H9 (cell line): ENCODE data around the gene DENND1C. TPM values are rescaled to one million over a fixed set of nuclear protein-coding genes. Genes with fewer than 3 reads are reported as not detected.

ENCODE experiments used
- DNase-seq: peaks from one replicate; pipeline ENCODE4 v3.0.0-alpha.2; 2017
- H2AFZ ChIP-seq: one replicate; pipeline ENCODE4 v1.6.1; 2013; ENCODE audit warnings: mild to moderate bottlenecking, low read length, control low read depth, moderate library complexity
- H2AK5ac ChIP-seq: 2 replicates; pipeline ENCODE4 v1.6.1; 2013; ENCODE audit warnings: low read length, control low read depth, mixed read lengths; ENCODE audit not compliant: insufficient read length
- H2BK120ac ChIP-seq: one replicate; pipeline ENCODE4 v1.6.1; 2013; ENCODE audit warnings: low read depth, mild to moderate bottlenecking, low read length, control low read depth, inconsistent platforms; ENCODE audit not compliant: poor library complexity, severe bottlenecking
- H2BK12ac ChIP-seq: 2 replicates; pipeline ENCODE4 v1.6.1; 2013; ENCODE audit warnings: low read length, control low read depth, mixed read lengths, low read depth; ENCODE audit not compliant: insufficient read length
- H2BK15ac ChIP-seq: 2 replicates; pipeline ENCODE4 v1.6.1; 2013; ENCODE audit warnings: low read depth, low read length, control low read depth
- H2BK20ac ChIP-seq: one replicate; pipeline ENCODE4 v1.6.1; 2013; ENCODE audit warnings: low read depth, mild to moderate bottlenecking, low read length, control low read depth, inconsistent platforms; ENCODE audit not compliant: poor library complexity, severe bottlenecking
- H2BK5ac ChIP-seq: 2 replicates; pipeline ENCODE4 v1.6.1; 2013; ENCODE audit warnings: low read length, control low read depth, mixed read lengths; ENCODE audit not compliant: insufficient read length
- H3K14ac ChIP-seq: 2 replicates; pipeline ENCODE4 v1.6.1; 2013; ENCODE audit warnings: low read length, control low read depth; ENCODE audit not compliant: insufficient read depth
- H3K18ac ChIP-seq: 2 replicates; pipeline ENCODE4 v1.6.1; 2013; ENCODE audit warnings: low read depth, mild to moderate bottlenecking, mixed read lengths, low read length, control low read depth; ENCODE audit not compliant: insufficient read length
- H3K23ac ChIP-seq: 2 replicates; pipeline ENCODE4 v1.6.1; 2013; ENCODE audit warnings: low read length, control low read depth, mixed read lengths, low read depth; ENCODE audit not compliant: insufficient read length
- H3K23me2 ChIP-seq: 2 replicates; pipeline ENCODE4 v1.6.1; 2013; ENCODE audit warnings: low read depth, mild to moderate bottlenecking, mixed read lengths, low read length, control low read depth; ENCODE audit not compliant: insufficient read length, poor library complexity, severe bottlenecking
- H3K27ac ChIP-seq: 2 replicates; pipeline ENCODE4 v1.5.1; 2013; ENCODE audit warnings: low read length, control low read depth, mixed read lengths, low read depth; ENCODE audit not compliant: insufficient read length
- H3K27me3 ChIP-seq: 2 replicates; pipeline ENCODE4 v1.6.1; 2013; ENCODE audit warnings: low read length, control low read depth, inconsistent platforms; ENCODE audit not compliant: insufficient read depth
- H3K4ac ChIP-seq: 2 replicates; pipeline ENCODE4 v1.6.1; 2013; ENCODE audit warnings: low read depth, mild to moderate bottlenecking, control low read depth, inconsistent platforms, low read length, moderate library complexity
- H3K4me1 ChIP-seq: 2 replicates; pipeline ENCODE4 v1.6.1; 2013; ENCODE audit warnings: low read length, control low read depth, inconsistent platforms; ENCODE audit not compliant: insufficient read depth
- H3K4me2 ChIP-seq: 2 replicates; pipeline ENCODE4 v1.6.1; 2013; ENCODE audit warnings: low read length, control low read depth, mixed read lengths; ENCODE audit not compliant: insufficient read length, insufficient read depth
- H3K56ac ChIP-seq: 2 replicates; pipeline ENCODE4 v1.6.1; 2013; ENCODE audit warnings: low read depth, mild to moderate bottlenecking, mixed read lengths, low read length, control low read depth; ENCODE audit not compliant: insufficient read length
- H3K79me1 ChIP-seq: 2 replicates; pipeline ENCODE4 v1.6.1; 2013; ENCODE audit warnings: low read depth, mild to moderate bottlenecking, moderate library complexity, low read length, control low read depth, inconsistent platforms; ENCODE audit not compliant: insufficient read depth, poor library complexity, severe bottlenecking
- H3K79me2 ChIP-seq: 2 replicates; pipeline ENCODE4 v1.6.1; 2013; ENCODE audit warnings: low read length, control low read depth, inconsistent platforms; ENCODE audit not compliant: insufficient read depth
- H3K9ac ChIP-seq: 2 replicates; pipeline ENCODE4 v1.6.1; 2013; ENCODE audit warnings: low read length, control low read depth, mixed read lengths; ENCODE audit not compliant: insufficient read length; ENCODE audit errors: extremely low read depth
- H3K9me3 ChIP-seq: one replicate; pipeline ENCODE4 v1.6.1; 2013; ENCODE audit warnings: low read depth, low read length, inconsistent platforms; ENCODE audit not compliant: control insufficient read depth
- H3T11ph ChIP-seq: one replicate; pipeline ENCODE4 v1.6.1; 2013; ENCODE audit warnings: mild to moderate bottlenecking, low read length, control low read depth, inconsistent platforms
- H4K20me1 ChIP-seq: one replicate; pipeline ENCODE4 v1.6.1; 2013; ENCODE audit not compliant: control insufficient read depth, insufficient read length, insufficient read depth
- H4K5ac ChIP-seq: 2 replicates; pipeline ENCODE4 v1.6.1; 2013; ENCODE audit warnings: low read depth, mild to moderate bottlenecking, mixed read lengths, low read length, control low read depth; ENCODE audit not compliant: insufficient read length
- H4K8ac ChIP-seq: replicated peaks from 2 replicates; pipeline ENCODE4 v1.6.1; 2013; ENCODE audit warnings: low read length, control low read depth, mixed read lengths, low read depth; ENCODE audit not compliant: insufficient read length
- H4K91ac ChIP-seq: 2 replicates; pipeline ENCODE4 v1.6.1; 2013; ENCODE audit warnings: low read depth, mild to moderate bottlenecking, moderate library complexity, mixed read lengths, low read length, control low read depth; ENCODE audit not compliant: insufficient read length
- H3K27ac Mint-ChIP-seq, 3 experiments: 2 replicates in 2 of 3; 3 replicates in 1 of 3; pipeline ENCODE4 v1.8.0; 2020 to 2021; ENCODE audit warnings: mixed read lengths in 3 of 3, mild to moderate bottlenecking in 1 of 3, moderate library complexity in 1 of 3
- H3K27me3 Mint-ChIP-seq: 2 replicates; pipeline ENCODE4 v1.8.0; 2021; ENCODE audit warnings: low read depth, mild to moderate bottlenecking, moderate library complexity, mixed read lengths
- H3K36me3 Mint-ChIP-seq, 3 experiments: 2 replicates in 2 of 3; 3 replicates in 1 of 3; pipeline ENCODE4 v1.8.0; 2020 to 2021; ENCODE audit warnings: low read depth in 3 of 3, mixed read lengths in 3 of 3; ENCODE audit not compliant: insufficient read depth in 1 of 3
- H3K4me1 Mint-ChIP-seq, 2 experiments: 2 replicates each; pipeline ENCODE4 v1.8.0; 2020; ENCODE audit warnings: mixed read lengths in 2 of 2
- H3K4me3 Mint-ChIP-seq, 2 experiments: 2 replicates in 1 of 2; 3 replicates in 1 of 2; pipeline ENCODE4 v1.8.0; 2020 to 2021; ENCODE audit warnings: mild to moderate bottlenecking in 2 of 2, mixed read lengths in 2 of 2, moderate library complexity in 1 of 2
- H3K9me3 Mint-ChIP-seq, 2 experiments: 2 replicates in 1 of 2; 3 replicates in 1 of 2; pipeline ENCODE4 v1.8.0; 2020; ENCODE audit warnings: mild to moderate bottlenecking in 2 of 2, mixed read lengths in 2 of 2, moderate library complexity in 1 of 2
- WGBS: extraction: QIAGEN DNeasy Blood & Tissue Kit; methylation state at CpG from one replicate; pipeline ENCODE4 v1.1.7; 2013; ENCODE audit warnings: missing lambda C conversion rate, low lambda C conversion rate, mixed read lengths; ENCODE audit not compliant: insufficient read length; ENCODE audit errors: extremely low coverage; 5-methylcytosine and 5-hydroxymethylcytosine counted together
- total RNA-seq: library from RNA; stranded (reverse); gene quantifications from 2 replicates; pipeline ENCODE4 v1.2.1, GENCODE V29; 2021
- TF ChIP-seq, protein P1 (sequence below): fragments of 200-600 bp; sonication (generic); conservative IDR thresholded peaks from 3 replicates; pipeline ENCODE4 v1.8.0; 2021; ENCODE audit warnings: antibody characterized with exemption, mild to moderate bottlenecking

The DENND1C gene
- total RNA-seq, 1 experiment from 2014 or later, result 2.4 TPM

DNA sequence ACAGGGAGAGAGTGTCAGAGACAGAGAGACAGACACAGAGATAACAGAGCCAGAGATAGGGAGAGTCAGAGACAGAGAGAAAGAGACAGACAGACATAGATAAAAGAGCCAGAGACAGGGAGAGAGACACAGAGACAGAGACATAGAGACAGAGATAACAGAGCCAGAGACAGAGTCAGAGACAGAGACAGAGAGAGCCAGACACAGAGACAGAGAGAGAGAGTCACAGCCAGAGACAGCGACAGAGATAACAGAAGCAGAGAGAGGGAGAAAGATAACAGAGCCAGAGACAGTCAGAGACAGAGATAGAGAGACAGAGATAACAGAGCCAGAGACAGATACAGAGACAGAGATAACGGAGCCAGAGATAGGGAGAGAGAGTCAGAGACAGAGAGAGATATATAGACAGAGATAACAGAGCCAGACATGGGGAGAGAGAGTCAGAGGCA, 48.4 kb upstream of the DENND1C start:
- Histone ChIP-seq H3K14ac (no peak overlapping the region), H3K79me2 (no peaks in the 10 kb centered on the region), H2BK15ac (no peak overlapping the region), H3K9ac (no peak overlapping the region), H2BK5ac (no peak overlapping the region), H4K5ac (no peak overlapping the region), H3K23me2 (peaks cover 22% of the 10 kb centered on the region), H3K27ac (no peak overlapping the region), H3K79me1 (no peaks in the 10 kb centered on the region), H2BK20ac (no peak overlapping the region), H3K9me3 (no peaks in the 10 kb centered on the region), H3K4me1 (peaks cover 6% of the 10 kb centered on the region; the same call in 1 of the 2 replicates), H2AFZ (no peak overlapping the region), H3K4ac (no peak overlapping the region), H3K4me2 (peak overlapping the region; percentile 81), H3K27me3 (peaks cover 13% of the 10 kb centered on the region; the same call in 1 of the 2 replicates), H3K56ac (no peak overlapping the region), H4K91ac (no peak overlapping the region), H3T11ph (no peak overlapping the region), H4K8ac (no peak overlapping the region), H2BK120ac (no peak overlapping the region), H3K23ac (no peak overlapping the region), H4K20me1 (no peaks in the 10 kb centered on the region), H2AK5ac (no peak overlapping the region), H3K18ac (no peak overlapping the region), H2BK12ac (no peak overlapping the region)
- peaks cover 32 to 38% of the 10 kb centered on the region in 2 experiments for H3K4me1 Mint-ChIP-seq
- H3K36me3 Mint-ChIP-seq, result no peaks in the 10 kb centered on the region
- DNase-seq, result no peak
- H3K27me3 Mint-ChIP-seq, result peaks cover 61% of the 10 kb centered on the region
- TF ChIP-seq, protein P1, sequence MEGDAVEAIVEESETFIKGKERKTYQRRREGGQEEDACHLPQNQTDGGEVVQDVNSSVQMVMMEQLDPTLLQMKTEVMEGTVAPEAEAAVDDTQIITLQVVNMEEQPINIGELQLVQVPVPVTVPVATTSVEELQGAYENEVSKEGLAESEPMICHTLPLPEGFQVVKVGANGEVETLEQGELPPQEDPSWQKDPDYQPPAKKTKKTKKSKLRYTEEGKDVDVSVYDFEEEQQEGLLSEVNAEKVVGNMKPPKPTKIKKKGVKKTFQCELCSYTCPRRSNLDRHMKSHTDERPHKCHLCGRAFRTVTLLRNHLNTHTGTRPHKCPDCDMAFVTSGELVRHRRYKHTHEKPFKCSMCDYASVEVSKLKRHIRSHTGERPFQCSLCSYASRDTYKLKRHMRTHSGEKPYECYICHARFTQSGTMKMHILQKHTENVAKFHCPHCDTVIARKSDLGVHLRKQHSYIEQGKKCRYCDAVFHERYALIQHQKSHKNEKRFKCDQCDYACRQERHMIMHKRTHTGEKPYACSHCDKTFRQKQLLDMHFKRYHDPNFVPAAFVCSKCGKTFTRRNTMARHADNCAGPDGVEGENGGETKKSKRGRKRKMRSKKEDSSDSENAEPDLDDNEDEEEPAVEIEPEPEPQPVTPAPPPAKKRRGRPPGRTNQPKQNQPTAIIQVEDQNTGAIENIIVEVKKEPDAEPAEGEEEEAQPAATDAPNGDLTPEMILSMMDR, result no peak
- no peak overlapping the region for H3K27ac Mint-ChIP-seq
- no CpG with 5 or more reads among the region's 2 CpGs for WGBS
- peaks cover 0 to 4% of the 10 kb centered on the region in 2 experiments; a peak in 2 of 5 replicates for H3K9me3 Mint-ChIP-seq
- peak overlapping the region; percentile 70 to 78 for H3K4me3 Mint-ChIP-seq
